SK-MEL-5 (cell line): Measurements from ENCODE around the gene IMPG2. TPM values are rescaled to one million over a fixed set of nuclear protein-coding genes. Genes with fewer than 3 reads are reported as not detected.
"Not testable (repeated sequence)": the region's sequence is repeated elsewhere in the genome, so short reads cannot be mapped to it uniquely, and the experiment has no call there.

Source experiments
- DNase-seq: peaks from one replicate; pipeline ENCODE4 v3.0.0-alpha.2; 2016; ENCODE audit warnings: low read depth, low spot score
- in situ Hi-C: cut with HindIII; loops from 2 replicates; pipeline ENCODE4 v1.10.0; 2016; ENCODE audit warnings: low sequenced_read_pairs, high pct_unique_total_duplicates, low pct_unique_long_range_greater_than_20kb
- polyA plus RNA-seq, 2 experiments: library from polyadenylated mRNA; depleted of rRNA; stranded (reverse); fragments of >200 nt; gene quantifications; 2 replicates each; pipeline ENCODE4 v1.2.3, GENCODE V29; 2015
- total RNA-seq: library from RNA; depleted of rRNA; stranded (reverse); fragments of >200 nt; shearing (Covaris generic); gene quantifications from 2 replicates; pipeline ENCODE4 v1.2.3, GENCODE V29; 2014; rRNA removed

The IMPG2 gene
- total RNA-seq: 0.03 TPM in 1 of 2 replicates, not detected in the other
- not detected in 2 replicates for polyA plus RNA-seq (2015; cell fraction: cytosol; rRNA removed)
- 0.09 TPM in 1 of 2 replicates, not detected in the other for polyA plus RNA-seq (2015; cell fraction: nucleus; rRNA removed)

DNA sequence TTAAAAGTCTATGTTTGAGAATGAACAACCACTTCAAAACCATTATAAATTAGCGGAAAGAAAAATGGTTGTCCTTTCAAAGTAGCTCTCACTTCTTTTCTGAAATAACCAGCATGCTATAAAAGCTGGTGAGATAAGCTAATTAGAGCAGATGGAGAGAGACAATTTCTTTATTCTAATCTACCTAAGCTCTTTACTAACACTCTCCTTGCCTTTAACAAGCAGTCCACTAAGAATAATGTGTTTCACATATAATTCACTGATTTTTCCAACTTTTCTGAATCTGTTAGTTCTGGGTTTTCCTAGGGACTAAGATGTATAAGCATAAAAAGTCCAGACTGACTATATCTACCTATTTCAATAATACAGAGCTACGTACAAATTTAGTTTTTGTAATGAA is at the start of gene IMPG2:
Gene IMPG2 (minus strand): TSS at position 101 of the 400 bp plus-strand sequence. CDS start 203 bp downstream, outside the sequence.
- DNase-seq: no peak
- in situ Hi-C loops: no loop called here

DNA sequence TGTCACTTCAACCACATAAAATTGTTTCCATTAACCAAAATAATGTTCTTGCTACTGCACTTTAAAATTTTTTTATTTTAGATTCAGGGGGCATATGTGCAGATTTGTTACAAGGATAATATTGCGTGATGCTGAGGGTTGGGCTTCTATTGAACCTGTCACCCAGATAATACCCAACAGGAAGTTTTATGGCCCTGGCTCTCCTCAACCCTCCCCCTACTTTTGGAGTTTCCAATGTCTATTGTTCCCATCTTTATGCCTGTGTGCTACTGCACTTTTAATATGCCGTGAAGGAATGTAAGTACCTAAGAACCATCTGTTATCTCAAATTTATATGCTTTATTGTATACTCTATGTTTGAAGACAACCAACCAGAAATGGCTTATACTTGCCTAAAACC is 42.0 kb upstream of the IMPG2 start:
- no peak for DNase-seq

DNA sequence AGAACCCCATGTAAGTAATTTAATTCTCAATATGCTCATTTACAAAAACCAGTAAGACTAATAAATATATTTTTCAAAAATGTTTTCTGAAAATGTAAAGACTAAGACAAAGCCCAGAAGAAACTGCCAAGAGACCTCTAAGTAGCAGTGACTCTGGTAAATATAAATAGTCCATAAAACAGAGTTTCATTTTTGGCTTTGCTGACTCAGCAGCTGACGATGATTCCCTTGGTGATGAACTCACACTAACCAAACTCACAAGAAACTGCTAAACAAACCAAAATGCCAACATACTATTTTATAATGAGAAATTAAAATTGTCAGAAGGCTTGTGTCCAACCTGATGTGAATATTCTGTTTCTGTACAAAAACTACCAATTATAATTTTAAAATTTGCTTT is 31.5 kb upstream of the IMPG2 start:
- DNase-seq: no peak
- in situ Hi-C loops: no loop called here

More for the DNA sequence above, 42.0 kb upstream of the IMPG2 start:
- in situ Hi-C loops: no loop called here

DNA sequence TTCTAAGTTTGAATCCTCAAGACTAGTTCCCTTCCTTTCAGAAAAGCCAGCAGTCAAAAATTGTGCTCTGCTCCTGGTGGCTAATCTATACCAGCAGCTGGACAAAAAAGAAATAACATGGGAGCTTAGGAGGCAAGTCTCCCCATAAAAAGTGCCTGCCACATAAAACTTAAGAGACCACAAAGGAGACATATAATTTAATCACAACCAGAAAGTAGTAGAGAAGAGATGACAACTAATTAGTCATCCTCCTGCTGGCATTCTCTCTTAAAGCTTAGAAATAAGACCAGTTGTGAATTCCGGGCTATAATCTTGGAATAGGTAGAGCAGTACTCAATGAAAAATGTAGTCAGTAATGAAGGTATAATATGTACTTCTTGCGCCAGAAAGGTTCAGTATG is 20.2 kb upstream of the IMPG2 start:
- no peak for DNase-seq
- in situ Hi-C loops: no loop called here

DNA sequence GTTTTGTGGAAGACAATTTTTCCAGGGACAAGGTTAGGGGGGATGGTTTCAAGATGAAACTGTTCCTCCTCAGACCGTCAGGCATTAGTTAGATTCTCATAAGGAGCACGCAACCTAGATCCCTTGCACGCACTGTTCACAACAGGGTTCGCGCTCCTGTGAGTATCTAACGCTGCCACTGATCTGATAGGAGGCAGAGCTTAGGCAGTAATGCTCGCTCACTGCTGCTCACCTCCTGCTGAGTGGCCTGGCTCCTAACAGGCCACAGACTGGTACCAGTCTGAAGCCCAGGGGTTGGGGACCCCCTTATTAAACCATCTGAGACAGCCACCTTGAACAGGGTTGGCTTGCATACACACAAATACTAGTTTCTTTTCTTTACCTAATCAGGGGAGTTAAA is 13.5 kb upstream of the IMPG2 start:
- no peak for DNase-seq
- in situ Hi-C loops: no loop called here

DNA sequence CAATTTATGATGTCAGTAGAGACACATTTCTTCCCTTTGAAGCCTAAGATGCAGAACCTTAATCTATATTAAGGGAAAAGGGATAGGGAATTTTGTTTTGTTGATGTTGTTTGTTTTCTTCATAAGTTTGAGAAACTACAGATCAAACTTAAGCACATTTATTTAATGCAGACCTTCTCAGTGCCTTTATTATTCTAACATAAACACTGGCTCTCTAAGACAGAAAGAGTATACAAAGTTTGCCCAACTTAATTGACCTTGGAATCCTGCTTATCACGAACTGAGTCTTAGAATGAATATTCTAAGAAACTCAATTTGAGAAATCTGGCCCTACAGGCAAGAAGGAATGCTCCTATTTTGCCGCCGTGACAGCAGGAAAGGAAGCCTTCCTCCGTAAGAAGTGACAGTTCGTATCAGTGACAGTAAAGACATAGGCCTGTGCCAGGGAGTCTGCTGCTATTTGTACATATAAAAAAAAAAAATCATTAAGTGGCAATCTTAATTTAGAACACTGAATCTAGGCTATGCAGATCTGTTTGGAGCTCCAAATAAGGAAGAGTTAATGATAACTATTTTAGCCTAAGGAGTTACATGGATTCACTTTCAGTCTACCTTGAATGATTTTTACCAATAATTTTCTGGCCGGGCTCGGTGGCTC is 8.8 kb upstream of the IMPG2 start:
- DNase-seq: no peak
- in situ Hi-C loops: no loop called here

DNA sequence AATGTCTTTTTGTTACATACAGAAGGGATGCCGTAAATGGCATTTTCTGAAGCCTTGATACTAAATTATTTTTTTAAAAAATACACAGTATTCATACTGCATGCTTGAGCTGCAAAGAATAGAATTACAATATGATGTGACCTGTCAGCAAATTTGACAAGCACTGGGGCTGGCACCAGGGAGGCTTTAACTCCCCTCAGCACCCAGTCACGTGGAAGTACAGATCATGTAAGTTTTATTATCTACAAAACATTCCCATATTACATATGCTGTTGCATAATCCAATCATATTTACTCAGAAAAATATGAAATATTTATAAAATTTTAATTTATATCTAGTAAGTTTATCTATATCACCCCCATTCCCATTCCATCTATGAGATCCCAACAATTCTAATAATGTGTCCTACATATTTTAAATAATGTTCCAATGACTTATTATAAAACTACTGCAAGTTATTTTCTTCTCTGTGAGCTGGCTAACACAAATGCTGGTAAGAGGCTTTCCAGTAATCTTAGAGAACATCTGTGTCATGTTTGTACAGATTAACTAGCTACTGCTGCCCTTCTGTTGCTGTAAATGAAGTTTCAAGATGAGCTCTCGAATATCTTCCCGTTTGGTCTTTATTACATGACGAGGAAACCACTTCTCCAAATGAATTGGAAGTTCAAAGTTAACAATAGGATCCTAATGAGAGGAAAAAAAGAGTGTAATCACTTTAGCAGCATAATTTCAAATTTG is 5.2 kb upstream of the IMPG2 start:
- in situ Hi-C loops: no loop called here
- no peak for DNase-seq

DNA sequence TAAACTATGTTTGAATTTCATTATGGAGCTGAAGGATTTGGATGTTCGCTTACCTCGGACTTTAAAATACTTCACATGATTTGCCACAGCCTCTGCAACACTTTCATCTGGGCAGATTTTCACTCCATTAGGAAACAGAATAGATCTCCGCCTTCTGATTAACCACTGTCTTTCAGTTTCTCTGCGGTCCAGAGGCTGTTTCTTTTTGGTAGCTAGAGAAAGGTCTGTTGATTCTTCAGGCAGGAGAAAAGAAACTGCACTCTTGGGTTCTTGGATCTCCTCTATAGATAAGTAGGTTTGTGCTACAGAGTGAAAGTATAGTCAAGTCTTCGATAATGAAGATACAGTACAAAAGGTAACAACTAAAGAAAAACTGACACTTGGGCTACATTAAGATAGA is 844 bp downstream of the IMPG2 start:
- in situ Hi-C loops: no loop called here
- no peak for DNase-seq

DNA sequence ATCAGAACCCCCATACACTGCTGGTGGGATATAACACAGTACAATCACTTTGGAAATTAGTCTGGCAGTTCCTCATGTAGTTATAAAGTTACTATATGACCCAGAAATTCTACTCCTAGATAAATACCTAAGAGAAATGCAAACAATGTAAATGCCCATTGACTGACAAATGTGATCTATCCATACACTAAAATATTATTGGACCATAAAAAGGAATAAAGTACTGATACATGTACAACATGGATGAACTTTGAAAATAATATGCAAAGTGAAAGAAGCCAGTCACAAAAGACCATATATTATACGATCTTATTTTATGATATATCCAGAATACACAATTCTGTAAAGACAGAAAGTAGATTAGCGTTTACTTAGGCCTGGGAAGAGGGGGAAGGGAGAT is 7.8 kb downstream of the IMPG2 start:
- no peak for DNase-seq
- in situ Hi-C loops: no loop called here

DNA sequence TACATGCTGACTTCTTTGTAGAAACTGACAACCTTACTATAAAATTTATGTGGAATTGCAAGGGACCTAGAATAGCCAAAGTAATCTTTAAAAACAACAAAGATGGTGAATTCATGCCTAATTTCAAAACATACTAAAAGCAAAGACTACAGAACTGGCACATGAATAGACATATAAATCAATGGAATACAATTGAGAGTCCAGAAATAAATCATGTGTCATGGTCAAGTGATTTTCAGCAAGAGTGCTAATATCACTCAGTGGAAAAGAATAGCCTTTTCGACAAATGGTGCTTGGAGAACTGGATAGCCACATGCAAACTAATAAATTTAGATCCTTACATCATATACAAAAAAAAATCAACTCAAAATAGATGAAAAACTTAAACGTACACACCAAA is 8.7 kb downstream of the IMPG2 start:
- no peak for DNase-seq
- in situ Hi-C loops: no loop called here

DNA sequence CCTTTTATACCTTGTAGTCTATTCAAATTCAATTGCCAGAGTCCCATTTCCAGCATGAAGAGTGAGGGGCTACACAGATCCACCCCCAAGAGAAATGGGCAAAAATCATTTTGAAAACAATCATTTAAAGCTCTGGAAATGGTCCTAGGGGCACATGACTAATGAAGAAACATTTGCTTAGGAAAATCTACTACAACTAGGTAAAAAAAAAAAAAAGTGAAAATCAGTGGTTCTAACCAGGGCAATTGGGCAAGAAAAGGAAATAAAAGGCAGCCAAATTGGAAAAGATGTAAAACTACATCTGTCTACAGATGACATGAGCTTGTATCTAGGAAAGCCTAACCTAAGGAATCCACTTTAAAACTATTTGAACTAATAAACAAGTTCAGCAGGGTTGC is 9.4 kb downstream of the IMPG2 start:
- in situ Hi-C loops: no loop called here
- no peak for DNase-seq

DNA sequence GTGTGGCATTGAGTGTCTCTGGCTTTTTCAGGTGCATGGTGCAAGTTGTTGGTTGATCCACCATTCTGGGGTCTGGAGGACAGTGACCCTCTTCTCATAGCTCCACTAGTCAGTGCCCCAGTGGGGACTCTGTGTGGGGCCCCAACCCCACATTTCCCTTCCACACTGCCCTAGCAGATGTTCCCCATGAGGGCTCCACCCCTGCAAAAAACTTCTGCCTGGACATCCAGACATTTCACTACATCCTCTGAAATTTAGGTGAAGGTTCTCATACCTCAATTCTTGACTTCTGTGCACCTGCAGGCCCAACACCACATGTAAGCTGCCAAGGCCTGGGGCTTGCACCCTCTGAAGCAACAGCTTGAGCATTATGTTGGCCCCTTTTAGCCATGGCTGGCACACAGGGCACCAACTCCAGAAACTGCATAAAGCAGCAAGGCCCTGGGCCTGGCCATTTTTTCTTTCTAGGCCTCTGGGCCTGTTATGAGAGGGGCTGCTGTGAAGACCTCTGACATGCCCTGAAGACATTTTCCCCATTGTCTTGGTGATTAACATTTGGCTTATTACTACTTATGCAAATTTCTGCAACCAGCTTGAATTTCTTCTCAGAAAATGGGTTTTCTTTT is 12.1 kb downstream of the IMPG2 start:
- in situ Hi-C loops, DNase-seq: not testable (repeated sequence)

DNA sequence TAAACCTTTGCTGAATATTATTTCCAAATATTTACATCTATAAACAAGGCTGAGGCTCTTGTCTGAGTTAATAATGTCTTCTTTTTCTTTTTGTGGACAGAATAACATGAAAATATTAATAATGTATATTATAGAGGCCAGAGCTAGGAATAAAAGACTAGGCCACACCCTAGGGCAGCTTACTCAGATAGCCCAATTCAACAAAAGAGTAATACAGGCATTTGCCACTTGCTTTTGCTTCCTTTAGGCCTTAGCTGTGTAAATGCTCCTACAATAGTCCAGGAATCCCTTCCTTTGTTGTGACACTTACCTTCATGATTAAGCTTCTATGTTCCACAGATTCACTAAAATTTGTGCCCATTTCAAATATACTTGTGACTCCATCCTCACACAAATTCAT is 16.5 kb downstream of the IMPG2 start:
- no peak for DNase-seq
- in situ Hi-C loops: no loop called here

DNA sequence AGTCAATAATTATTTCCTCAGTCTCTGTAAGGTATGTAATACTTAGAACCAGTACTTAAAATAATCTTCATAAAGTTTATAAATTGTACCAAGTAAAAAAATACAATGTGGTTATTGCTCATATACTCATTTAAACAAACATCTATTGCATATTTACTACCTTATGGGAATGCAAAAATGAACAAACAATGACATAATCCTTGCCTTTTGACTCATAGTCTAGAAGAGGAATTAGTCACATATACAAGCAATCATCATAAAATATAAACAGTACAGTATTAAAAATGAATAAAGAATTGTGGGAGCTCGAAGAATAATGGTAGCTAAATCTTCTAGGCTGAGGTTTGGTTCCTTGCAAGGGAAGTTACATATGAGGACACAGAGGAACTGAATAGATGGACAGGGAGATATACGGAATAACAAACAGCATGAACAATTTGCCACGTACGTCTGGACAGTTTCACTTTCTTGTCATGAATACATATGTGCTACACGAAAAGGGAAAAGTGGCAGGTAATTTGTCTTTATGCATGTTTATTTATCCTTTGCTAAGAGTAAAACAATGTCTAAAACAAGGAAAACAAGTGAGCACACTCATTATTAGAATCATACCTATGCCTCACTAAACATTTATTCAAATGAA is 17.2 kb downstream of the IMPG2 start:
- DNase-seq: no peak
- in situ Hi-C loops: no loop called here

DNA sequence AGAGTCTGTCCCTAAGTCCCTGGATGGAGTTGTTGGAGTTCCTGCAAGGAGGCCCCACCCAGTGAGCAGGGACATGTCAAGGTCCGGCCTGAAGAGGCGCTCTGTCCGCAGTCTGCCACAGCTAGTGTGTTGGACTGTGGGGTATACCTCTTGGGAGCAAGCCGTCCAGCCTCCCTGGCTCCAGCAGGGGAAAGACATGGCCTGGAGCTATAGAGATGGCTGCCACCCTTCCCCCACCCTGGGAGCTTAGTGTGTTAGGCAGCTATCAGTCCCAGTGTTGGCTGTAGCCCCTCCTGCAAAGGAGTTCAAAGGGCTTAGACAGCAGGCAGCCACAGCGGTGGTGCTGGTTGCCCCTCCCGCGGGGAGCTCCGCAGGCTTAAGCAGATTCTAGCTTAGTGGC is 20.3 kb downstream of the IMPG2 start:
- in situ Hi-C loops: no loop called here
- no peak for DNase-seq

DNA sequence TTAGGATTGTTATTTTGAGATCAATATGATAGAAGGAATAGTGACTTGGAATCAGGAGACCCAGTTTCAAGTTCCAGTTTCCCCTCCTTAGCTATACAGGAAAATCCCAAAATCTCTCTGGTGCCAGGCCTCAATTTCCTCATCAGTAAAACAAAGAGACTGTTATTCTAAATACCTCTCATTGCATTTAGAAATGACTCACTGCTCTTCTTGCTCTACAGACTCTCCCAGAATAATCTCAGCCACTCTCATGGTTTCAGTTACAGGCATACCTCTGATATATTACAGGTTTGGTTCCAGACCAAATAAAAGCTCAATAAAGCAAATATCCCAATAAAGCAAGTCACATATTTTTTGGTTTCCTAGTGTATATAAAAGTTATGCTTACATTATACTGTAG is 28.3 kb downstream of the IMPG2 start:
- DNase-seq: no peak
- in situ Hi-C loops: no loop called here

DNA sequence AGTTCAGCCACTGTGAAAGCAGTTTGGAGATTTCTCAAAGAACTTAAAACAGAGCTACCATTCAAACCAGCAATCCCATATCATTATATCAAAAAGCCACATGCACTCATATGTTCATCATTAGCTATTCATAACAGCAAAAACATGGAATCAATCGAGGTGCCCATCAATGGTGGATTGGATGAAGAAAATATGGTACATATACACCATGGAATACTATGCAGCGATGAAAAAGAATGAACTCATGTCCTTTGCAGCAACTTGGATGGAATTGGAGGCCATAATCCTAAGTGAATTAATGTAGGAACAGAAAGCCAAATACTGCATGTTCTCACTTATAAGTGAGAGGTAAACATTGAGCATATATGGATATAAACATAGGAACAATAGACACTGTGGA is 32.1 kb downstream of the IMPG2 start:
- DNase-seq: no peak
- in situ Hi-C loops: no loop called here

DNA sequence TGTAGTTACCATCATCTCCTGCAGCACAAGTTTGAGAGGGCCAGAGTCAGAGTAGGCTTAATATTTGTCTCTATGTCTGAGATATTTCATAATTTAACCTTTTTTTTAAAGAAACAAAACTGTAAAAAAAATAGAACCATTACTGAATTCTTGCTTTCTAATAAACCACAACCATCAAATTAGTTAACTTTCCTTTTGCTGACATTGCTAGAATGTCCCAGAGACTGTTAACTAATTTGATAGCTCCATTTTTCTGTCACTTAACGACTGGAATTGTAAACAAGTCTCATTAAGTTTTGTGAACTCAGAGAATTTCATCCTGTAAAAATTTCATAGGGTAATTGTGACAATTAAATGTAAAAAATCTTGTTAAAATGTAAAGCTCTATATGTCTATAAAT is 35.6 kb downstream of the IMPG2 start:
- no peak for DNase-seq
- in situ Hi-C loops: no loop called here
